Stimulated activated CD8-positive, alpha-beta memory T cell treated with anti-CD3 and anti-CD28 coated beads, Interleukin-2, amount 100 ng/mL, for 1 hour (primary cell): ENCODE measurements around the gene C3orf62.
"Not testable (repeated sequence)": the region's sequence is repeated elsewhere in the genome, so short reads cannot be mapped to it uniquely, and the experiment has no call there.

Source experiments
- DNase-seq, 2 donors: peaks; one replicate each; pipeline ENCODE4 v3.0.0-alpha.2; 2020; ENCODE audit warnings: low read depth in 2 of 2

C3orf62 gene

DNA sequence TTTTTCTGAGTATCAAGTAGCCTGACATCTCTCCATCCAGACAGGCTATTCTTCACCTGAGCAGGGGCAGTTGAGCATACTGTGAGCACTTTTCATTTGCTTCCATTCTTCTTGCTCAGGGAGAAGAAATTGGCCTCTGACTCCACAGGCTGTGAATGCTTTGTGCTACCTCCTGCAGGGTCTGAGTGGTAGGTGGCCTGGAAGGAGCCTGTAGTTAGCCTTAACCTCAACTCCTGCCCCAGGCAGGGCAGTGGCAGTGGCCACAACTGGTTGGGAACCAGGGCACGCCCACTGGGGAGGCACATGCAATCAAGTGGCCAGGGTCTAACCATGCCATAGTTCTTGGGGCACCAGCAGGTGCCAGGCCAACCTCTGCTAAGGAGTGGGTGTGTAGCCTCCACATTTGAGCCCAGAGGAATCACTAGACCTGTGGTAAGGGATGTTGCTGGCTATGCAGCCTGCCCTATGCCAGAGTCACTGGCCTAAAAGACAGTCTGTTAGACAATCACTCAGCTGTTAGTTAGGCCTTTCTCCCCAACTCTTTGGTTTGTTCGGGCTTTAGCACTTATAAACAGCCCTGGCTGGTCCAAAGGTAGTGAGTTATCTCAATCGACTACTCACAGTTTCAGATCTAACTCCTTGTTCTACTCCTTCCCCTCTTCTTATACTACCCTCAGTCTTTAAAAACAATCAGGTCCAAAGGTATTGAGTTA lies 7.4 kb downstream of the C3orf62 start:
- DNase-seq = no peak

DNA sequence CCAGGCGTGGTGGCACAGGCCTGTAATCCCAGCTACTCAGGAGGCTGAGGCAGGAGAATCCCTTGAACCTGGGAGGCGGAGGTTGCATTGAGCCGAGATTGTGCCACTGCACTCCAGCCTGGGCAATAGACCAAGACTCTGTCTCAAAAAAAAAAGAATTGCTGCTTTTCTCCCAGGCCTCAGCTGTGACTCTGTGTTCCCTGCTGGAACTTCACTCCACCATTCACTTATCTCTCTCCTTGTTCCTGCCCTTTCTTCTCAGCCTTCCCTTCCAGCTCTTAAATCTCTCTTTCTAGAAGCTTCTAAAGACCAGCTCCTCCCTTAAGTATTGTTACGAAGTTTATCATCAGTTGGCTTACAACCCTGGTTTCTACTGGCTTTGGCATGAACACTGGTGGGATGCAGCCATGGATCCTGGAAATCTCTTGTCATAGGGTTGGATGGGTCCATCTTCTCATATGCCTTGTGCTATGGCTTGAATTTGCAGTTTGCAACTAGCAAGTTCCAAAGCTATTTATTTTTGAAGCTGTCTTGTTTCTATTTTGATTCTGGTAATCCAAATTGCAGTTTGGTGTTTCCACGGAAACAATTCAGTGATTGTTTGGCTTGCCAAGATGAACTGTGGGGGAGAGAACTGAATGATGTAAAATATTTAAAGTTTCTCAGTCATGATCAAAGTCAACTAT lies 10.5 kb downstream of the C3orf62 start:
- DNase-seq = no peak

DNA sequence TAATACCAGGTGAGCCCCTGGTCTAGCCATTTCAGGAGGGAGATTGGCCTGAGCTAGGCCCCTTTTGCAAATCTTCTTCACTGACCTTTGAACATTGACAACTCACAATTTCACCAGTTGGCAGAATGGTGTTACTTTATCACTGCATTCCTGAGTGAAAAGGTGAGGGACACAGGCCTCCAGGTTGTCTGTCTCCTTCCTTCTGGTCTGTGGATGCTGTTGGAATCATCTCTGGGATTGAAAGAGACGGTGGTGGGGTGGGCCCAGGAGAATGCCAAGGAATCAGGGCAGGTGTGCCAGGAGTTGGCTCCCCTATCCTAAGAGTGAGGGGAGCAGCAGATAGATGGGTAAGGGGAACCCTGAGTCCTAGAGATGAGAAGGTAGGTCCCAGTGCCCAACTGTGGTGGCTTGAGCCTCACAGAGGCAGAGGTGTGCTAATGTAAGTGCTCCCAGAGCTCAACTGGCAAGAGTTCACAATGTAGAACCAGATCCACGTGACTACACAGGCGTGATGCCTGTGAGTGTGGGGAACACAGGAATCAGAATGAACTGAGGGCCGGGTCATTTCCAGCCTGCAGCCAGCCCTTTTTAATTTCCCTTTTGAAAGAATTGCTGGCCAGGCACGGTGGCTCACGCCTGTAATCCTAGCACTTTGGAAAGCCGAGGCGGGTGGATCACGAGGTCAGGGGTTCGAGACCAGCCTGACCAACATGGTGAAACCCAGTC lies 11.2 kb downstream of the C3orf62 start:
- no peak for DNase-seq

DNA sequence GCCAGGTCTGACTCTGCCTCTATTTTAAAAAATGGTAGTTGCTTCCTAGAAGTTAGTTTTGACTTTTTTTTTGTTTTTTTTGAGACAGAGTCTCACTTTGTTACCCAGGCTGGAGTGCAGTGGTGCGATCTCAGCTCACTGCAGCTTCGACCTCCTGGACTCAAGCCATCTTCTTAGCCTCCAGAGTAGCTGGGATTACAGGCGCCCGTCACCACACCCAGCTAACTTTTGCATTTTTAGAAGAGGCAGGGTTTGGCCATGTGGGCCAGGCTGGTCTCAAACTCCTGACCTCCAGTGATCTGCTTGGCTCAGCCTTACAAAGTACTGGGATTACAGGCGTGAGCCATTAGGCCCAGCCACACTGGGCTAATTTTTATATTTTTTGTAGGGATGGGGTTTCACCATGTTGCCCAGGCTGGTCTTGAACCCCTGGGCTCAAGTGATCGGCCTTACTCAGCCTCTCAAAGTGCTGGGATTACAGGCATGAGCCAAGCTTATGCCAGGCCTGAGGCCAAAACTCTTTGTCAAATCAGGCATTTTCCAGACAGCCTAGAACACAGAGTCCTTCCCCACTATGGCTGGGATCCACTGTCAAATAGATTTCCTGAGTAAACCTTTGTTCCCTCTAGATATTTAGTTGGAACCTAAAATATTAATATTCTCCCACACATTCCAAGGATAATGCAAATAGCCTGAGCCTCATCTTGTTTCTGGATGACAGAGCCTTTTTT lies 13.7 kb downstream of the C3orf62 start:
- no peak for DNase-seq

DNA sequence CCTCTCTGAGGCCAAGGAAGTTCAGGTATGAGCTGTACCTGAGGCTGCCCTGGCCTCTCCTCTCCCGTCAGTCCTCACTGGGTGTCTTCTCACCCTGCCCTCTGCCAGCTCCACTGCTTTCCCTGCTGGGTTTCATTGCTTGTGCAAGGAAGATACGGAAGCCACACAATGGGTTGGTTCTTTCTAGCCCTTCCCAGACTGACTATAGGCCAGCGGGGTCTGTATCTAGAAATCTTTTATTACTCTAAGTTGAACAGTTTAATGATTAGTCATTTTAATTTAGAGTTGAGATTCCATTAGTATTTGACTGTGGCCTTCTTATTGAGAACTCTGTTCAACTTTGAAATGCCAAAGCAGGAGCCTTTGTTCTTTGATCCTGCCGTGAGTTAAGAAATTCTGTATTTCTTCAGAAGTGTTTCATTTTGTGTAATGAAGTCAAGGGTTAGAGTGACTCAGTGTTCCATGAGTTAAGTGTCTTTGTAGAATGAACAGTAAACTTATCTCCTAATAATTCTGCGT lies 16.2 kb downstream of the C3orf62 start:
- DNase-seq = no peak

DNA sequence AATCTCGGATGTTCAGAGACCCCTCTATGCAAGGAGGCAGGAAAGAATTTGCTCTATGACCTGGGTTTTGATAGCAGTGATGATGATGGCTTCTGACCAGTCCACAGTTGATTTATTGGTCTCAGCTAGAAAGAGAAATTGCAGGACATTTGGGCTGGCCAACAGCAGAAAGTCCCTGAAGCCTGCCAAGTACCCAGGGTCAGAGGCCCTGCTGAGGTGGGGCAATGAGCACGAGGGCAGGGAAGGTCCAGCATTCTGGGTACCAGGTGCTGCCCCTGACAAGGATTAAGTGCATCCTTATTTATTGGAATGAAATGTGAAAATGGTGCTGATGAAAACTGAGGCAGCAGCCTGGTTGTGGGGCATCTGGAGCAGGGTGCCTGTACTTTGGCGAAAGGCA lies 19.8 kb downstream of the C3orf62 start:
- no peak for DNase-seq

DNA sequence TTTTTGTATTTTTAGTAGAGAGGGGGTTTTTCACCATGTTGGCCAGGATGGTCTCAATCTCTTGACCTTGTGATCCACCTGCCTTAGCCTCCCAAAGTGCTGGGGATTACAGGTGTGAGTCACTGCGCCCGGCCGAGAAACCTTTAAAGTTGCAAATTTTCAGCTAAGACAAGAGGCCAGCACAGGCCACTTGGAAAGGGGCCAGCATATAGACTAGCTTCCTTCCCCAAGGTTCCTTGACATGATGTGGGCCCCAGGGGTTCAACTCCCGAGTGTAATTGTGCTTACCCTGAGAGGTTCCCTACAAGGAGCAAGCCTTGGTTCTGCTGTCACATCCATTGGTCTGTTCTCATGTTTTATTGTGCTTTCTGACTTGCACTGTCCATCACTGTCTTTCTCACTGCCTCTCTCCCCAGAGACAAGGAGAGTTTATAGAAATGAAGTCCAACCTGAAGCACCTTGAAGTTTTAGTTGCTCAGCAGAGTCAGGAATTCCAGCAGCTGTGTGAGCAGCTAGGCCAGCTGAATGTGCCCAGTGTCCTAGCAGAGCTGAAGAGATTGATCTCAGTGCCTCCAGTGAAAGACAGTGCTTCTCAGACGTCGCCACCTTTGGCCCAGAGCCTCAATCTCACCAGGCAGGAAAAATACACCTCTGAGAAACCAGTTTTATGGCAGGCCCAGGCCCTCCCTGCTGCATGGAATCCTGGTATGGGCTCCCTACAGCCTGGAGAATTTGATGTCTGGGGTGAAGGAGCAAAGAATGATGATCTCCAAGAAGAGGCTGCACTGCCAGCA lies 21.1 kb downstream of the C3orf62 start:
- no peak for DNase-seq

DNA sequence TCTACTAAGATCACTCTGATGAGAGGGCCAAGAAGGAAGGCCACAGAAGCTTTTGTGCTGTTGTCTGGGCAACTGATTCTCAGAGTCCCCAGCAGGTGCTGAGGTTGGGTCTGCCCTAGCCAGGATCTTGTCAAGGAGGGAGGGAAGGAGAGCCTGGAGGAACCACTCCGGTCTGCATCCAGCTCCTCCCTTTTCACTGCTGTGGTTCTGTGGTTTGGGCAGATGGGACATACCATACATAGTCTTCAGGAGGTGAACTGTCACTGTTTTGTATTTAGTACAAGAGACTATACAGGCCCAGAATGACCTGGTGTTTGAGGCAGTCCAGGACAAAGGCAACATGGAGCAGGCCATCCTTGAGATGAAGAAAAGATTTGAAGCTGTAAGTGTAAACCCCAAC lies 21.9 kb downstream of the C3orf62 start:
- no peak for DNase-seq

DNA sequence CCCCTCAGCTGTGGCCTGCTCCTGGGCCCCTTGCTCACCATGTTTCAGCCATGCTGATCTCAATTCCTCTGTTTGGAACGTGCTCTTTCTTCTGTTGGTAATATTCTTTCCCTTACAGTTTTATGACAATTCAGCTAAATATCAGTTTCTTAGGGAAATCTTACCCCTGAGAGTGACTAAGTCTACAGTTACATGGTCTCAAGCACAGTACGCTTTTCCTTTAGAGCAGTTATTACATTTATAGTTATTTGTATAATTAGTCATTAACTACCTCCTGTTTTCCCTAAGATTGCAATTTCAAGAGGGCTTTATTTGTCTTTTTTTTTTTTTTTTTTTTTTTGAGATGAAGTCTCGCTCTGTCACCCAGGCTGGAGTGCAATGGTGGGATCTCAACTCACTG lies 23.5 kb downstream of the C3orf62 start:
- no peak for DNase-seq

DNA sequence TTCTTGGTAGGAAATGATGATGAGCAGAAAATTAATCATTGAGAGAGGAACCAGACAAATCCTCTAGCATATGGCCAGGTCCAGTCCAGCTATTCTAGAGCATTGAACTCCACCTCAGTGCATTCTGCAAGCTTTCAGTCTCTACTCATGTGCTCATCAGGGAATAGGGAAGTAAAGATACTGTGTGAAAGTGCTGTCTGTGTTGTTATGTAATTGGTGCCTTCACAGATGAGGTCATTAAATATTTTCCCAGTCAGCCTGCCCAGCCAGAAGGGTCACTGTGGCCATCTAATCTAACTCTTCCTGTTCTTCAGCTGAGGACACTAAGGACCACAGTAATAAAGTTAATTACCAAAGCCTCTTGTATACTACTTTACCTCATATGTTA lies 28.2 kb downstream of the C3orf62 start:
- no peak for DNase-seq

DNA sequence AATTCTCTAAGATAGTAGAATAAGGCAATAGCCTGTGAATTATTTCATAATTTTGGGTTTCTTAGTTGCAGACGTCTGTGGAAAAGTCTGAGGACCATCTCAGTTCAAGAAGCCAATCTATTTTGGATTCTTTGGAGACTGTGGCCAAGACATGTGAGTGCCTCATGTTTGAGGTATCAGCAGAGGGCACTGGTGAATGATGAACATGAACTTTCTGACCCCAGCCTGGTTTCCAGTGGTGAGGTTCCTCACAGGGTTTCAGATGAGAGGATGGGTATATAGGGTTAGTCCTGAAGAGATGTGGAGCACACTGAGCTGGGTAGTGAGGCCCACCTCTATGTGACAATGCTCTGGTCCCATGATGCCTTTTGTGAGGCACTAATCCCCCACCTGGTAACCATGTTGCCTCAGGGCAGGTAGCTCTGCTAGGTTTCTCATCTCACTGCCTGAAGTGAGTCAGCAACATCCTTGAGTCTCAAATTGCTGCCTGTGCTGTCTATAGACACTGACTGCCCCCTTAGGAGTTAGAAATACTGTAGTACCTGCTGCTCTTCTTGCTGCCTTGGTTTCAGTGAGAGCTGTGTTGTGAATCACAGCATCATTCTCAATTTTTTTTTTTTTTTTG lies 32.3 kb downstream of the C3orf62 start:
- DNase-seq = no peak

DNA sequence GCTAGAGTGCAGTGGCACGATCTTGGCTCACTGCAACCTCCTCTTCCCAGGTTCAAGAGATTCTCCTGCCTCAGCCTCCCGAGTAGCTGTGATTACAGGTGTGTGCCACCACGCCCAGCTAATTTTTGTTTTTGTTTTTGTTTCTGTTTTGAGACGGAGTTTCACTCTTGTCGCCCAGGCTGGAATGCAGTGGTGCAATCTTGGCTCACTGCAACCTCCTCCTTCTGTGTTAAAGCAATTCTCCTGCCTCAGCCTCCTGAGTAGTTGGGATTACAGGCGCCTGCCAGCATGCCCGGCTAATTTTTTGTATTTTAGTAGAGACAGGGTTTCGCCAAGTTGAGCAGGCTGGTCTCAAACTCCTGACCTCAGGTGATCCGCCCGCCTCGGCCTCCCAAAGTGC lies 36.9 kb downstream of the C3orf62 start:
- DNase-seq = not testable (repeated sequence)

DNA sequence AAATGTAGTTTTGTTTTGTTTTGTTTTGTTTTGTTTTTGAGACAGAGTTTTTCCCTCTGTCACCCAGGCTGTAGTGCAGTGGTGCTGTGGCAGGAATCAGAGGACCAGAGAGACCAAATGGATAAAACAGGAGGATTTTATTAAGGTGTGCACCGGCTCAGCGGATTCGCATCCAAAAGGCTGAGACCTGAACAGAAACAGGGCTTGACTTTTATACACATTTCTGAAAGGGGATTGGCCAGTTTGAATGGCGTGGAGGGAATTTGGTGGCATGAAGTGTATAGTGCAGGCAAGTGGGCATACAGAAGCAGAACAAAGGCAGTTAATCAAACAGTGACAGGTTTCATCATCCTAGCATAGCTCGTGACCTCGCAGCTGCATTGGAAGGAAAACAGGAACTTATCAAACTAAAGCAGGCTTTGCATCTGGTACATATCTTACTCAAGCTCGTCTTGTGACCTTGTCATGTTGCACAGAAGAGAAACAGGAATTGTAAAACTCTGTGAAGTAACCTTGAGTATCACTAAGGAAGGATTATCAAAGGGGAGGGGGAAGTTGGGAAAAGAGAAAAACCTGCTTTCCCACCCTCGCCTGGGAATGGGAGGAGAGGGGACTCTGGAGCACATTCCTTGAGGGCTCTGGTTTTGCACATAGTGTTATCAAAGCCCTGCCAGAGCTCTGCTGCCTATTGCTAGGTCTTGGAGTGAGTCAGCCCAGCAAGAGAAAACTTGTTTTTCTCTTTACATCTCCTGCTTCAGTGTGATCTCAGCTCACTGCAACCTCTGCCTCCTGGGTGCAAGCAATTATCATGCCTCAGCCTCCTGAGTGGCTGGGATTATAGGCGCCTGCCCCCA lies 38.5 kb downstream of the C3orf62 start:
- DNase-seq = no peak

DNA sequence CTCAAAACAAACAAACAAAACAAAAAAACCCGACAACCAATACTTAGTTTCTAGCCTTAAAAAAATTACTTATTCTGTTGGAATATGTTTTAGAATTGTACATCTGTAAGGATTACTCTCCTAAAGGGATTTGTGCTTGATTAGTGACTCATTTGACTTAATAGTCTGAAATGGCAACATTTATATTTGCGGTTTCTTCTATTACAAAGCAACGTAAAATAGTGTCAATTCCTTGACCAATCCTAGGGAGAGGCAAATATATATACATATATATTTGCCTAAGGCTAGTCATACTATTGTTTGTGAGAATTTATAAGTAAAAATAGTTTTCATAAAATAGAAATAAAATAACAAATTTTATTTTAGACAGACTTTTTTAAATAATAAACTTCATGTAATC lies 39.7 kb downstream of the C3orf62 start:
- DNase-seq = no peak

DNA sequence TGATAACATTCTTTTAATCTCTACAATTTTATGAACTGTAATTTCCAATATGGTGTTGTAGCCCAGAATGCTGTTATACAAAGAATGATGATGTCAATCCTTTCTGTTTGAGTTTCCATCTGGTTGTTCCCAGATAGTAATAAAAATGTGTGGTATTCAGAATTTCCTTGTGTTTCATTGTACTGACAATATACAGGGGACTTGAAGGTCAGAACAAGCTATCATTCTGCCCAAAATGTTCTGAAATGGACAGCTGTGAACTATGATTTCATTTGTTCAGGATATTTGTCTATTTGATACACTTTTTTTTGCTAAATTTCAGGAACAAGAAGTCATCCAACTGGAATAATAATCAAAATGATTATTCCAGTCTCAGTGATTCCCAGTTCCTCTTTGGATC lies 40.8 kb downstream of the C3orf62 start:
- DNase-seq = no peak

DNA sequence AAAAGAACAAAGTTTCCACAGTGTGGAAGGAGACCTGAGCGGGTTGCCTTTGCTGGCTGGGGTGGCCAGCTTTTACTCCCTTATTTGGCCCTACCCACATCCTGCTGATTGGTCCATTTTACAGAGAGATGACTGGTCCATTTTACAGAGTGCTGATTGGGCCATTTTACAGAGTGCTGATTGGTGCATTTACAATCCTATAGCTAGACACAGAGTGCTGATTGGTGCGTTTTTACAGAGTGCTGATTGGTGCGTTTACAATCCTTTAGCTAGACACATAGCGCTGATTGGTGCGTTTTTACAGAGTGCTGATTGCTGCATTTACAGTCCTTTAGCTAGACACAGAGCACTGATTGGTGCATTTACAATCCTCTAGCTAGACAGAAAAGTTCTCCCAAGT lies 48.2 kb downstream of the C3orf62 start:
- not testable (repeated sequence) for DNase-seq

DNA sequence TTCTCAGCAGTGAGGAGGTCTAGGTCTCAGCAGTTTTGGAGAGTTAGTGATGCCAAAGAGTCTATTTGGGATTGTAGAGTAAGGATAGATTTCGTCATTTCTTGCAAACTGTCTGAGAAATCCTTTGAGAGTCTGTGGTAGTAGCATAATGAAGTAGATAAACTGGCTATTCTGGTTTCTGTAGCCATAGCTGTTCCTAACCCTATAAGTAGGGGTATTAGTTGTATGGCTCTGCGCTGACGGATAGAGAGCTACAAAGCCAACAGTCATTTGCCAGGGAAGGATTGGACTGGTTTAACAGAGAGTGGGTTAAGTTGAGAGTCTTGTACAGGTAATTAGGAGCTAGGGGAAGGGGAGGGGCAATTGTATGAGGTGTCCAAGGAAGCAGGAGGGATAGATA lies 55.0 kb downstream of the C3orf62 start:
- no peak for DNase-seq

DNA sequence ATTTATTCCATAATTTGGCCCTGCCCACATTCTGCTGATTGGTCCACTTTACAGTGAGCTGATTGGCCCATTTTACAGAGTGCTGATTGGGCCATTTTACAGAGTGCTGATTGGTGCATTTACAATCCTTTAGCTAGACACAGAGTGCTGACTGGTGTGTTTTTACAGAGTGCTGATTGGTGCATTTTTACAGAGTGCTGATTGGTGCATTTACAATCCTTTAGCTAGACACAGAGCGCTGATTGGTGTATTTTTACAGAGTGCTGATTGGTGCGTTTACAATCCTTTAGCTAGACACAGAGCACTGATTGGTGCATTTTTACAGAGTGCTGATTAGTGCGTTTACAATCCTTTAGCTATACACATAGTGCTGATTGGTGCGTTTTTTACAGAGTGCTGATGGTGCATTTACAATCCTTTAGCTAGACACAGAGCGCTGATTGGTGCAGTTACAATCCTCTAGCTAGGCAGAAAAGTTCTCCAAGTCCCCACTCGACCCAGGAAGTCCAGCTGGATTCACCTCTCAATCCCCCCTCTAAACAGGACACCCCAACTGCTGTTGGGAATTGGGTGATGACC lies 56.0 kb downstream of the C3orf62 start:
- DNase-seq = not testable (repeated sequence)

DNA sequence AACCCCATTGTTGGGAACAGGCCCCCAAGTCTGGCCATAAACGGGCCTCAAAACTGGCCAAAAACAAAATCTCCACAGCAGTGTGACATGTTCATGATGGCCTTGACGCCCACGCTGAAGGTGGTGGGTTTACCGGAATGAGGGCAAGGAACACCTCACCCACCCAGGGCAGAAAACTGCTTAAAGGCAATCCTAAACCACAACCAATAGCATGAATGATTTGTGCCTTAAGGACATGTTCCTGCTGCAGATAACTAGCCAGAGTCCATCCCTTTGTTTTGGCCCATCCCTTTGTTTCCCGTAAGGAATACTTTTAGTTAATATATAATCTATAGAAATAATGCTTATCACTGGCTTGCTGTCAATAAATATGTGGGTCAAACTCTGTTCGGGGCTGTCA lies 57.9 kb downstream of the C3orf62 start:
- DNase-seq = no peak
